Measurements from ENCODE around the gene ERMARD. TPM values are rescaled to one million over a fixed set of nuclear protein-coding genes. Genes with fewer than 3 reads are reported as not detected.

The ERMARD gene
- total RNA-seq, 4 donors from 2014 or later = 12.0 to 30.5 (median 25.2) TPM

- TF ChIP-seq POLR2A (IDR thresholded peaks at IDR 0.05) (no peak), CTCF (IDR thresholded peaks at IDR 0.05) (no peak)
- no peak for DNase-seq (ENCODE audit: low spot score in 2 of 2)
- intact Hi-C loops (cut with DNase I; ENCODE audit: low total_unique reads) = no loop called here
- WGBS, 2 donors = 76 to 81% methylated on average over 3 of the region's 3 CpGs
- no peak overlapping the region for H3K4me3 ChIP-seq (ENCODE audit: low read depth, poor library complexity, severe bottlenecking)
Measured at GRCh38 chr6:169710009-169710408, 41.4 kb upstream of the ERMARD start.

- 97 to 98% methylated on average over 2 of the region's 2 CpGs for WGBS, 2 donors
- intact Hi-C loops (cut with DNase I; ENCODE audit: low total_unique reads) = no loop called here
- TF ChIP-seq POLR2A (IDR thresholded peaks at IDR 0.05) (no peak), CTCF (IDR thresholded peaks at IDR 0.05) (no peak)
- no peak overlapping the region for H3K4me3 ChIP-seq (ENCODE audit: low read depth, poor library complexity, severe bottlenecking)
- no peak for DNase-seq (ENCODE audit: low spot score in 2 of 2)
Measured at GRCh38 chr6:169714178-169714577, 37.2 kb upstream of the ERMARD start.

GRCh38 chr6:169714595-169714994 lies 36.8 kb upstream of the ERMARD start:
- no peak overlapping the region for H3K4me3 ChIP-seq (ENCODE audit: low read depth, poor library complexity, severe bottlenecking)
- DNase-seq (ENCODE audit: low spot score in 2 of 2) = no peak
- TF ChIP-seq POLR2A (IDR thresholded peaks at IDR 0.05) = no peak
- no peak for TF ChIP-seq CTCF (IDR thresholded peaks at IDR 0.05)
- 93 to 95% methylated on average over 9 of the region's 9 CpGs for WGBS, 2 donors
- intact Hi-C loops (cut with DNase I; ENCODE audit: low total_unique reads) = no loop called here

- no peak for DNase-seq (ENCODE audit: low spot score in 2 of 2)
- intact Hi-C loops (cut with DNase I; ENCODE audit: low total_unique reads) = no loop called here
- no peak for TF ChIP-seq CTCF (IDR thresholded peaks at IDR 0.05)
- TF ChIP-seq POLR2A (IDR thresholded peaks at IDR 0.05) = no peak
- H3K4me3 ChIP-seq (ENCODE audit: low read depth, poor library complexity, severe bottlenecking) = no peak overlapping the region
- WGBS, 2 donors = 85 to 95% methylated on average over 4 of the region's 4 CpGs
Measured at GRCh38 chr6:169719117-169719516, 32.3 kb upstream of the ERMARD start.

- 85 to 91% methylated on average over 3 of the region's 3 CpGs for WGBS, 2 donors
- DNase-seq (ENCODE audit: low spot score in 2 of 2) = no peak
- no peak for TF ChIP-seq CTCF (IDR thresholded peaks at IDR 0.05)
- no peak for TF ChIP-seq POLR2A (IDR thresholded peaks at IDR 0.05)
- intact Hi-C loops (cut with DNase I; ENCODE audit: low total_unique reads) = no loop called here
- no peak overlapping the region for H3K4me3 ChIP-seq (ENCODE audit: low read depth, poor library complexity, severe bottlenecking)
Measured at GRCh38 chr6:169720207-169720855, 31.1 kb upstream of the ERMARD start.

All from lower leg skin (tissue), 4 donors.